ENCODE measurements around the gene MEGF6.

MEGF6 gene

GRCh38 chr1:3455670-3456448, 155.4 kb downstream of the MEGF6 start:
- H3K4me3 Mint-ChIP-seq: peak overlapping the region; percentile 71
- no peaks in the 10 kb centered on the region for H3K9me3 Mint-ChIP-seq
- DNase-seq (ENCODE audit: low spot score in 2 of 2): no peak
- H3K27me3 Mint-ChIP-seq: peaks cover 8% of the 10 kb centered on the region
- H3K27ac Mint-ChIP-seq: no peak overlapping the region
- H3K4me1 Mint-ChIP-seq: no peaks in the 10 kb centered on the region
- no peaks in the 10 kb centered on the region for H3K36me3 Mint-ChIP-seq
- no peak for ATAC-seq (ENCODE audit: low read depth)

- ATAC-seq (ENCODE audit: low read depth) (peak; percentile 8), DNase-seq (ENCODE audit: low spot score in 2 of 2) (no peak)
- Mint-ChIP-seq H3K27ac (no peak overlapping the region), H3K36me3 (no peaks in the 10 kb centered on the region), H3K27me3 (peaks cover 9% of the 10 kb centered on the region), H3K9me3 (no peaks in the 10 kb centered on the region), H3K4me3 (peak overlapping the region; percentile 71), H3K4me1 (no peaks in the 10 kb centered on the region)
Observed at GRCh38 chr1:3454811-3455618, 156.3 kb downstream of the MEGF6 start.

GRCh38 chr1:3453891-3454810, 157.2 kb downstream of the MEGF6 start, which contains the start of gene ARHGEF16:
TSS of gene ARHGEF16 (plus strand) at chr1:3454665. CDS start at chr1:3463085, 8,420 bp downstream.
- DNase-seq (ENCODE audit: low spot score in 2 of 2) (peak; percentile 25 to 42), ATAC-seq (ENCODE audit: low read depth) (peak; percentile 74)
- no peaks in the 10 kb centered on the region for H3K4me1 Mint-ChIP-seq
- no peaks in the 10 kb centered on the region for H3K9me3 Mint-ChIP-seq
- peaks cover 11% of the 10 kb centered on the region for H3K27me3 Mint-ChIP-seq
- no peak within 1 kb of the TSS for H3K27ac Mint-ChIP-seq
- H3K4me3 Mint-ChIP-seq: peak within 1 kb of the TSS; percentile 71
- no peaks in the 10 kb centered on the region for H3K36me3 Mint-ChIP-seq

GRCh38 chr1:3453203-3453761, 158.0 kb downstream of the MEGF6 start:
- Mint-ChIP-seq H3K9me3 (no peaks in the 10 kb centered on the region), H3K27me3 (peaks cover 9% of the 10 kb centered on the region), H3K4me1 (no peaks in the 10 kb centered on the region), H3K27ac (no peak overlapping the region), H3K36me3 (no peaks in the 10 kb centered on the region), H3K4me3 (peak overlapping the region; percentile 76)
- peak; percentile 72 to 84 for DNase-seq (ENCODE audit: low spot score in 2 of 2)
- ATAC-seq (ENCODE audit: low read depth): peak; percentile 65

GRCh38 chr1:3452866-3453175, 158.5 kb downstream of the MEGF6 start:
- no peak overlapping the region for H3K27ac Mint-ChIP-seq
- H3K4me3 Mint-ChIP-seq: no peak overlapping the region
- ATAC-seq (ENCODE audit: low read depth): no peak
- DNase-seq (ENCODE audit: low spot score in 2 of 2): no peak
- H3K9me3 Mint-ChIP-seq: peaks cover 3% of the 10 kb centered on the region
- H3K36me3 Mint-ChIP-seq: peaks cover 2% of the 10 kb centered on the region
- H3K4me1 Mint-ChIP-seq: no peaks in the 10 kb centered on the region
- H3K27me3 Mint-ChIP-seq: peaks cover 9% of the 10 kb centered on the region

GRCh38 chr1:3451994-3452865, 159.1 kb downstream of the MEGF6 start:
- DNase-seq (ENCODE audit: low spot score in 2 of 2) (no peak), ATAC-seq (ENCODE audit: low read depth) (no peak)
- H3K4me1 Mint-ChIP-seq: no peaks in the 10 kb centered on the region
- peaks cover 9% of the 10 kb centered on the region for H3K27me3 Mint-ChIP-seq
- peaks cover 2% of the 10 kb centered on the region for H3K36me3 Mint-ChIP-seq
- peaks cover 4% of the 10 kb centered on the region for H3K9me3 Mint-ChIP-seq
- no peak overlapping the region for H3K4me3 Mint-ChIP-seq
- H3K27ac Mint-ChIP-seq: no peak overlapping the region

GRCh38 chr1:3450983-3451382, 160.3 kb downstream of the MEGF6 start:
- DNase-seq (ENCODE audit: low spot score in 2 of 2): no peak
- no peak overlapping the region for H3K4me3 Mint-ChIP-seq
- ATAC-seq (ENCODE audit: low read depth): no peak
- peaks cover 9% of the 10 kb centered on the region for H3K27me3 Mint-ChIP-seq
- H3K27ac Mint-ChIP-seq: no peak overlapping the region
- peaks cover 2% of the 10 kb centered on the region for H3K36me3 Mint-ChIP-seq
- H3K4me1 Mint-ChIP-seq: no peaks in the 10 kb centered on the region
- H3K9me3 Mint-ChIP-seq: peaks cover 4% of the 10 kb centered on the region

GRCh38 chr1:3450202-3450863, 161.0 kb downstream of the MEGF6 start:
- peaks cover 4% of the 10 kb centered on the region for H3K9me3 Mint-ChIP-seq
- H3K36me3 Mint-ChIP-seq: peaks cover 2% of the 10 kb centered on the region
- H3K27me3 Mint-ChIP-seq: peaks cover 9% of the 10 kb centered on the region
- no peak overlapping the region for H3K4me3 Mint-ChIP-seq
- H3K27ac Mint-ChIP-seq: no peak overlapping the region
- no peak for ATAC-seq (ENCODE audit: low read depth)
- H3K4me1 Mint-ChIP-seq: no peaks in the 10 kb centered on the region
- no peak for DNase-seq (ENCODE audit: low spot score in 2 of 2)

GRCh38 chr1:3444736-3445135, 166.6 kb downstream of the MEGF6 start:
- Mint-ChIP-seq H3K27me3 (peaks cover 10% of the 10 kb centered on the region), H3K9me3 (peaks cover 4% of the 10 kb centered on the region), H3K27ac (no peak overlapping the region), H3K4me3 (no peak overlapping the region), H3K4me1 (no peaks in the 10 kb centered on the region), H3K36me3 (peaks cover 2% of the 10 kb centered on the region)
- DNase-seq (ENCODE audit: low spot score in 2 of 2) (no peak), ATAC-seq (ENCODE audit: low read depth) (no peak)

GRCh38 chr1:3444298-3444697, 167.0 kb downstream of the MEGF6 start:
- no peaks in the 10 kb centered on the region for H3K4me1 Mint-ChIP-seq
- H3K9me3 Mint-ChIP-seq: peaks cover 4% of the 10 kb centered on the region
- no peak overlapping the region for H3K27ac Mint-ChIP-seq
- DNase-seq (ENCODE audit: low spot score in 2 of 2) (no peak), ATAC-seq (ENCODE audit: low read depth) (no peak)
- peaks cover 8% of the 10 kb centered on the region for H3K27me3 Mint-ChIP-seq
- peaks cover 2% of the 10 kb centered on the region for H3K36me3 Mint-ChIP-seq
- H3K4me3 Mint-ChIP-seq: no peak overlapping the region

- H3K27ac Mint-ChIP-seq: no peak overlapping the region
- peaks cover 2% of the 10 kb centered on the region for H3K36me3 Mint-ChIP-seq
- DNase-seq (ENCODE audit: low spot score in 2 of 2) (no peak), ATAC-seq (ENCODE audit: low read depth) (no peak)
- peaks cover 8% of the 10 kb centered on the region for H3K27me3 Mint-ChIP-seq
- H3K4me1 Mint-ChIP-seq: no peaks in the 10 kb centered on the region
- H3K4me3 Mint-ChIP-seq: no peak overlapping the region
- peaks cover 4% of the 10 kb centered on the region for H3K9me3 Mint-ChIP-seq
Observed at GRCh38 chr1:3443807-3444206, 167.5 kb downstream of the MEGF6 start.

GRCh38 chr1:3442901-3443300, 168.4 kb downstream of the MEGF6 start:
- Mint-ChIP-seq H3K27me3 (peaks cover 8% of the 10 kb centered on the region), H3K27ac (no peak overlapping the region)

More at GRCh38 chr1:3442901-3443300, 168.4 kb downstream of the MEGF6 start:
- no peaks in the 10 kb centered on the region for H3K36me3 Mint-ChIP-seq
- ATAC-seq (ENCODE audit: low read depth) (no peak), DNase-seq (ENCODE audit: low spot score in 2 of 2) (no peak)
- peaks cover 2% of the 10 kb centered on the region for H3K9me3 Mint-ChIP-seq
- no peak overlapping the region for H3K4me3 Mint-ChIP-seq
- no peaks in the 10 kb centered on the region for H3K4me1 Mint-ChIP-seq

Data from memory B cell (primary cell).